HCT116 (cell line): ENCODE measurements around the gene PRMT5.

Experiments
- EZH2phosphoT487 ChIP-seq: fragments of 200-600 bp; IDR thresholded peaks from 2 replicates; pipeline ENCODE4 v1.6.1; 2018; ENCODE audit warnings: antibody characterized with exemption, borderline replicate concordance
- RAD21 ChIP-seq: IDR thresholded peaks from 2 replicates; pipeline ENCODE4 v1.6.1; 2012; ENCODE audit warnings: low read depth, mild to moderate bottlenecking

GRCh38 chr14:22875748-22876319 is 53.3 kb downstream of the PRMT5 start:
- no peak for TF ChIP-seq EZH2phosphoT487
- no peak for TF ChIP-seq RAD21
